HG02642 (cell line): ENCODE data around the gene RAB21.
"Not testable (repeated sequence)": the region's sequence is repeated elsewhere in the genome, so short reads cannot be mapped to it uniquely, and the experiment has no call there.

Source experiments
- ATAC-seq: cut with Tn5 transposase; IDR thresholded peaks from one replicate; pipeline ENCODE4 v1.9.1; 2021; ENCODE audit warnings: mild to moderate bottlenecking; ENCODE audit not compliant: unreplicated experiment, poor library complexity

Gene RAB21

GRCh38 chr12:71748081-71748850 lies 6.4 kb upstream of the RAB21 start:
- no peak for ATAC-seq

- no peak for ATAC-seq
These were observed 5.0 kb upstream of the RAB21 start for GRCh38 chr12:71749666-71750065.

GRCh38 chr12:71752891-71753290 lies 1.8 kb upstream of the RAB21 start:
- ATAC-seq: no peak

GRCh38 chr12:71755146-71755892 lies 656 bp downstream of the RAB21 start:
- peak; percentile 61 for ATAC-seq

GRCh38 chr12:71756054-71756690 lies 1.5 kb downstream of the RAB21 start:
- no peak for ATAC-seq

GRCh38 chr12:71759941-71760340 lies 5.3 kb downstream of the RAB21 start:
- ATAC-seq: no peak

GRCh38 chr12:71760471-71760870 lies 5.8 kb downstream of the RAB21 start:
- no peak for ATAC-seq

- ATAC-seq: not testable (repeated sequence)
These were observed 6.7 kb downstream of the RAB21 start for GRCh38 chr12:71761354-71761753.

GRCh38 chr12:71763677-71764379 lies 9.2 kb downstream of the RAB21 start:
- no peak for ATAC-seq

- ATAC-seq: no peak
These were observed 10.1 kb downstream of the RAB21 start for GRCh38 chr12:71764587-71765321.

GRCh38 chr12:71766202-71766601 lies 11.5 kb downstream of the RAB21 start:
- no peak for ATAC-seq

GRCh38 chr12:71767183-71767582 lies 12.5 kb downstream of the RAB21 start:
- no peak for ATAC-seq

- peak; percentile 65 for ATAC-seq
These were observed 14.2 kb downstream of the RAB21 start for GRCh38 chr12:71768900-71769299.

GRCh38 chr12:71771069-71771468 lies 16.4 kb downstream of the RAB21 start:
- no peak for ATAC-seq

- no peak for ATAC-seq
These were observed 18.1 kb downstream of the RAB21 start for GRCh38 chr12:71772735-71773134.

- ATAC-seq: peak; percentile 67
These were observed 25.7 kb downstream of the RAB21 start for GRCh38 chr12:71780237-71780822.

- ATAC-seq: peak; percentile 55
These were observed 27.4 kb downstream of the RAB21 start for GRCh38 chr12:71782017-71782416.

GRCh38 chr12:71786829-71787228 lies 32.2 kb downstream of the RAB21 start:
- ATAC-seq: no peak

GRCh38 chr12:71787580-71787979 lies 32.9 kb downstream of the RAB21 start:
- ATAC-seq: no peak

- ATAC-seq: no peak
These were observed 35.7 kb downstream of the RAB21 start for GRCh38 chr12:71790331-71790730.
